Measurements from ENCODE around the gene ASPG.

- TF ChIP-seq CTCF (IDR thresholded peaks at IDR 0.05; ENCODE audit: extremely low read depth in 1 of 2, insufficient read depth in 1 of 2, low read depth in 1 of 2, low read length in 2 of 2) (no peak), POLR2AphosphoS5 (IDR thresholded peaks at IDR 0.05; ENCODE audit: insufficient read depth, low read depth, low read length) (no peak), FOS (IDR thresholded peaks at IDR 0.05; ENCODE audit: borderline replicate concordance, insufficient read depth, low read length) (no peak), EZH2 (IDR thresholded peaks at IDR 0.05; ENCODE audit: borderline replicate concordance, low read depth, low read length, severe bottlenecking) (no peak), POLR2A (IDR thresholded peaks at IDR 0.05; ENCODE audit: low read depth, low read length) (no peak), JUN (IDR thresholded peaks at IDR 0.05; ENCODE audit: borderline replicate concordance, insufficient read depth, insufficient read length, low read depth) (no peak), MYC (IDR thresholded peaks at IDR 0.05; ENCODE audit: low read depth, low read length) (no peak), GATA2 (IDR thresholded peaks at IDR 0.05; ENCODE audit: insufficient read depth, insufficient read length, low read depth, low read length) (no peak)
- TF ChIP-seq, protein P1, sequence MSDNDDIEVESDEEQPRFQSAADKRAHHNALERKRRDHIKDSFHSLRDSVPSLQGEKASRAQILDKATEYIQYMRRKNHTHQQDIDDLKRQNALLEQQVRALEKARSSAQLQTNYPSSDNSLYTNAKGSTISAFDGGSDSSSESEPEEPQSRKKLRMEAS (IDR thresholded peaks at IDR 0.05; ENCODE audit: insufficient read depth, insufficient read length) = no peak
Measured at GRCh38 chr14:104115131-104115600, 29.7 kb downstream of the ASPG start.

Data from endothelial cell of umbilical vein (primary cell).